Glutamatergic neuron (in vitro differentiated cells): ENCODE measurements around the gene DNMT3A. TPM values are rescaled to one million over a fixed set of nuclear protein-coding genes. Genes with fewer than 3 reads are reported as not detected.

Experiments
- DNase-seq: peaks from one replicate; pipeline ENCODE4 v3.0.0; 2022
- H3K27ac Mint-ChIP-seq: one replicate; pipeline ENCODE4 v1.8.0; 2020; ENCODE audit warnings: mild to moderate bottlenecking, mixed read lengths, inconsistent platforms; ENCODE audit not compliant: unreplicated experiment
- H3K27me3 Mint-ChIP-seq: one replicate; pipeline ENCODE4 v1.8.0; 2020; ENCODE audit warnings: mild to moderate bottlenecking, moderate library complexity, mixed read lengths, inconsistent platforms; ENCODE audit not compliant: unreplicated experiment
- H3K36me3 Mint-ChIP-seq: one replicate; pipeline ENCODE4 v1.8.0; 2020; ENCODE audit warnings: mild to moderate bottlenecking, mixed read lengths, inconsistent platforms; ENCODE audit not compliant: unreplicated experiment
- H3K4me1 Mint-ChIP-seq: one replicate; pipeline ENCODE4 v1.8.0; 2020; ENCODE audit warnings: mild to moderate bottlenecking, low read depth, mixed read lengths, inconsistent platforms; ENCODE audit not compliant: unreplicated experiment
- H3K4me3 Mint-ChIP-seq: one replicate; pipeline ENCODE4 v1.8.0; 2020; ENCODE audit warnings: mild to moderate bottlenecking, mixed read lengths, inconsistent platforms; ENCODE audit not compliant: unreplicated experiment
- H3K9me3 Mint-ChIP-seq: one replicate; pipeline ENCODE4 v1.8.0; 2020; ENCODE audit warnings: mild to moderate bottlenecking, moderate library complexity, mixed read lengths, inconsistent platforms; ENCODE audit not compliant: unreplicated experiment
- total RNA-seq: library from RNA; stranded (reverse); fragmentation: NEBNext Ultra II Directional; extraction: Animal tissue kit (Norgen Biotek cat#: 25700); gene quantifications from one replicate; pipeline ENCODE4 v1.2.1, GENCODE V29; 2021; ENCODE audit not compliant: unreplicated experiment
- TF ChIP-seq, protein P1 (sequence below): fragments of 200-600 bp; sonication (generic); IDR thresholded peaks from one replicate; pipeline ENCODE4 v1.5.0; 2021; ENCODE audit not compliant: partially characterized antibody, unreplicated experiment

DNMT3A gene
- total RNA-seq, 1 donor from 2014 or later, result 175 TPM

DNA sequence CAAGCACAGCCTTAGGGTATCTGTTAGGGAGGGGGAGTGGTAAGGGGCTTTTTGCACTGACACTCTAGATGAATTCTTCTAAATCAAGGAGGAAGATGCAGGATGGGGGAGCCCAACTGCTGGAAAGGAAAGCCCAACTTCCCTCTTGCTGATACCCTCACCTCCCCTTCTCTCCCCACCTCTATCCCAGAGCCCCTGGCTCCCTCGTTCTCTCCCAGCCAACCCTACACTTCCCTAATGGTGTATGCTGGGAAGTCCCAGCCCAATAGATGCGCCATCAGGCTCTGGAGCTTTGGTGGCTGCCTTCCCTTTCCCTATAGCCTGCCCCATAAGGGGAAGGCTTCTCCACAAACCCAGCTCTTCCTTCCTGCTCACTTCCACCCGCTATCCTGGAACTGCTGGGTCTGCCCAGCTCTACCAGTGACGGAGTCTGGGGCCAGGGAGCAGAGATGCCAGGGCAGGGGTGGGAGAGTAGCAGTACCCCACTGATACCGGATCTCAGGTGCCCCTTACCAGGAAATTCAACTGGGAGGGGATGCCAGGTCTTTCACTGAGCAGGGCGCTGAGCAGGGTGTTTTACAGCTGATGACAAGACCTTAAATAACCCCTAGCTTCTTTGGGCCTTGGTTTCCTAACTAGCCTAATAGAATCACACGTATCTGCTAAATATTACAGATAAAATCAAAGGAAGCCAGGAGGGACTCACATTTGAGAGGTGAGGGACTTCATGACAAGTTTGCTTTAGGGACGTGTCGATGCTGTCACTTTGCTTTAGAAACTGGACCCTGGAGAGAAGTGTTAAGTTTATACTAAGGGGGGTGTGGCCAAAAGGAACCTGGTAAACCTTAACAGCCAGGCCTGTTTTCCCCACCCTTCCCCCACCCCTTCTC lies 82.6 kb downstream of the DNMT3A start:
- Mint-ChIP-seq H3K4me3 (peak overlapping the region; percentile 23), H3K4me1 (peaks cover 63% of the 10 kb centered on the region), H3K27ac (peak overlapping the region; percentile 62), H3K27me3 (peaks cover 9% of the 10 kb centered on the region), H3K36me3 (peaks cover 10% of the 10 kb centered on the region), H3K9me3 (peaks cover 6% of the 10 kb centered on the region)
- DNase-seq, result no peak
- TF ChIP-seq, protein P1, sequence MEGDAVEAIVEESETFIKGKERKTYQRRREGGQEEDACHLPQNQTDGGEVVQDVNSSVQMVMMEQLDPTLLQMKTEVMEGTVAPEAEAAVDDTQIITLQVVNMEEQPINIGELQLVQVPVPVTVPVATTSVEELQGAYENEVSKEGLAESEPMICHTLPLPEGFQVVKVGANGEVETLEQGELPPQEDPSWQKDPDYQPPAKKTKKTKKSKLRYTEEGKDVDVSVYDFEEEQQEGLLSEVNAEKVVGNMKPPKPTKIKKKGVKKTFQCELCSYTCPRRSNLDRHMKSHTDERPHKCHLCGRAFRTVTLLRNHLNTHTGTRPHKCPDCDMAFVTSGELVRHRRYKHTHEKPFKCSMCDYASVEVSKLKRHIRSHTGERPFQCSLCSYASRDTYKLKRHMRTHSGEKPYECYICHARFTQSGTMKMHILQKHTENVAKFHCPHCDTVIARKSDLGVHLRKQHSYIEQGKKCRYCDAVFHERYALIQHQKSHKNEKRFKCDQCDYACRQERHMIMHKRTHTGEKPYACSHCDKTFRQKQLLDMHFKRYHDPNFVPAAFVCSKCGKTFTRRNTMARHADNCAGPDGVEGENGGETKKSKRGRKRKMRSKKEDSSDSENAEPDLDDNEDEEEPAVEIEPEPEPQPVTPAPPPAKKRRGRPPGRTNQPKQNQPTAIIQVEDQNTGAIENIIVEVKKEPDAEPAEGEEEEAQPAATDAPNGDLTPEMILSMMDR, result no peak

DNA sequence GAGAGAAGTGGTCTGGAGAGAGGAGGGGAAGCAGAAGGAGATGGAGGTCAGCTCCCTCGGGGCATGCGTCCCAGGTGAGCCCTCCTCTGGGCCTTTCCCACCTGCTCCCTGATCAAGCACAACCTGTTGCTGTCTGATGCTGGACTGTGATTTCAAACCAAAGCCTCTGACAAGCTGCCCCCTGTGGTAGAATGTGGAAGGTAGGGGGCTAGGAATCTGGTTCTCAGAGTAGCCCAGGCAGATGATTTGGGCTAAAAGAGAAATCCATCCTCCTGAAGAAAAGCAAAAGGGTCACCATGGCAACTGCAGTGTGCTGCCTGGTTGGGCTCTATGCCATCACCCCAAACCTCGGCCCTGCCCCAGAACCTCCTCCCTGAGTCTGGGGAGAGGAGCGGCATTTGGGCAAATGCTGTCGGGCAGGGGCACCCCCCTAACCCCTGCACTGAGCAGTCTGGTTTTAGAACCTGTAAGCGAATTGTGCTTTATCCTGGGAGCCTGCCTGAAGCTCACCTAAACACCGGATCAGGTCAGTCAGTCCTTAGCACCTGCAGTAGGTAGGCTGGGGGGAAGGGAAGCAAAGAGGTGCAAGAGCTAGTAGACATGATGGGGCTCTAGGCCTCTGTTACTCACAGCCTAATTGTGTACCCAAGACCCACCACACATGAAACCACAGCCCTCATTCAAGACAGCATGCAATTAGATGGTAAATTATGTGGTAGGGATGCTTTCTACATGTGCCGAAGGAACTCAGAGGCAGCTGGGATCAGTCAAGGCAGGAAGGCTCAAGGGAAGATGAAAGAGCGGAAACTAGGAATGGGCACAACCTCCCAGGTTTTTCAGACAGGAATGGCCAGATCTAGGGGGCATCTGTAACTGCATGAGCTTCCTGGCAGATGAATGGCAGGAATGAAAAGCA lies 83.5 kb downstream of the DNMT3A start:
- H3K4me3 Mint-ChIP-seq, result peak overlapping the region; percentile 55

DNA sequence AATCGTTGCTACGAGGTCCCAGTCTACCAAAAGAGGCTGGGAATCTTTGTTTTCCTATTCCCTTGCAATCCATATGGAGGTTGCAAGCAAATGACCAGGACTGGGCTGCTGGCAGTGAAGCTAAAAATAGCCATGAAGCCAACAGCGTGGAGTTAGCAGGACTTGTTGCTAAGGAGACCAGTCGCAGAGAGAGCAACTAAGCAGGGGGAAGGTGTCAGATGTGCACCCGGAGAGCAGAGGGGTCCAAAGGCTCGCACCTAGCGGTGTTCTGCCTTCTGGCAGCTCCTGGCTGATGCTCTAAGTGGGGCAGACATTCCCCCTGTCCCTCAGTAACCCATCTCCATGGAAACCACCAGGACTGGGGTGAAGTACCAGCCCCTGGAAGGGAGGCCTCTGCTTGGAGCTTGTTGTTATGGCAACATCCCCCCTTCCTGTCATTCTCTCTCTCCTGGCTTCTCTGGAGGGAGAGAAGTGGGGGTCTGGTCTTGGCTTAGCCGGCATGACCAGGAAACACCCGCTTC lies 84.6 kb downstream of the DNMT3A start:
- Mint-ChIP-seq H3K4me3 (peak overlapping the region; percentile 63), H3K36me3 (peaks cover 16% of the 10 kb centered on the region), H3K27me3 (peaks cover 14% of the 10 kb centered on the region), H3K4me1 (peaks cover 58% of the 10 kb centered on the region), H3K9me3 (peaks cover 12% of the 10 kb centered on the region), H3K27ac (peak overlapping the region; percentile 97)
- TF ChIP-seq, protein P1, result no peak
- DNase-seq, result peak; percentile 60

More for the DNA sequence above, 83.5 kb downstream of the DNMT3A start:
- Mint-ChIP-seq H3K4me1 (peaks cover 61% of the 10 kb centered on the region), H3K27me3 (peaks cover 9% of the 10 kb centered on the region), H3K9me3 (peaks cover 10% of the 10 kb centered on the region), H3K27ac (peak overlapping the region; percentile 62), H3K36me3 (peaks cover 14% of the 10 kb centered on the region)
- TF ChIP-seq, protein P1, result peak; percentile 6
- DNase-seq, result no peak

DNA sequence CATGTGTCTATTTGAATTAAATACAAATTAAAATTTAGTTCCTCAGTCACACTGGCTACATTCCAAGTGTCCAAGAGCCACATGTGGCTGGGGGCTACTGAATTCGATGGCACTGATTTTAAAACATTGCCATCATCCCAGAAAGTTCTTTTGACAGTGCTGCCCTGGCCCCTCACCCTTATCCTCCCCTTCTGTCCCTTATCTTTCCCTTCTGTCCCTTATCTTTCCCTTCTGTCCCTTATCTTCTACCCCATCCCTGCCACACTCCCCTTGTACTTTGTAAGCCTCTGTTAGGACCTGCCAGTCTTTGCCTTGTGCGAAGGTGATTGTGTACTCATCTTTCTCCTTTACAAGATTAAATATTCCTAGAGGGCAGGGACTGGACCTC lies 85.2 kb downstream of the DNMT3A start:
- Mint-ChIP-seq H3K27ac (peak overlapping the region; percentile 97), H3K27me3 (peaks cover 14% of the 10 kb centered on the region), H3K4me1 (peaks cover 57% of the 10 kb centered on the region), H3K36me3 (peaks cover 16% of the 10 kb centered on the region), H3K4me3 (peak overlapping the region; percentile 63), H3K9me3 (peaks cover 12% of the 10 kb centered on the region)
- TF ChIP-seq, protein P1, result no peak
- no peak for DNase-seq
